CD4-positive, CD25-positive, alpha-beta regulatory T cell (primary cell): ENCODE results near the gene CTTN. TPM values are rescaled to one million over a fixed set of nuclear protein-coding genes. Genes with fewer than 3 reads are reported as not detected.

Experiments used
- ATAC-seq, 2 donors: fragments of 150-1000 bp; cut with Tn5 transposase; one replicate each; pipeline ENCODE4 v1.10.0; 2021; ENCODE audit warnings: low read depth in 2 of 2, moderate number of reproducible peaks in 2 of 2, moderate library complexity in 1 of 2
- DNase-seq, 3 donors: peaks; one replicate each; pipeline versions ENCODE4 v3.0.0 to v3.0.0-alpha.2; 2012 to 2022; ENCODE audit warnings: mixed read lengths in 1 of 3
- H3K27ac ChIP-seq: one replicate; pipeline ENCODE4 v1.7.0; 2013; ENCODE audit warnings: mild to moderate bottlenecking, low read length; ENCODE audit not compliant: insufficient read depth, poor library complexity, severe bottlenecking
- H3K27me3 ChIP-seq: one replicate; pipeline ENCODE4 v1.7.0; 2013; ENCODE audit warnings: low read length; ENCODE audit not compliant: control insufficient read depth, insufficient read depth
- H3K36me3 ChIP-seq: one replicate; pipeline ENCODE4 v1.7.0; 2013; ENCODE audit warnings: mild to moderate bottlenecking, low read length, moderate library complexity; ENCODE audit not compliant: control insufficient read depth, insufficient read depth
- H3K4me1 ChIP-seq: 2 replicates; pipeline ENCODE4 v1.7.0; 2013; ENCODE audit warnings: mild to moderate bottlenecking, low read length; ENCODE audit not compliant: insufficient read depth, control insufficient read depth, poor library complexity, severe bottlenecking
- H3K4me3 ChIP-seq: one replicate; pipeline ENCODE4 v1.7.0; 2013; ENCODE audit warnings: low read depth, mild to moderate bottlenecking, low read length, moderate library complexity
- H3K9me3 ChIP-seq, 2 experiments: 1 replicate in 1 of 2; 2 replicates in 1 of 2; pipeline ENCODE4 v1.7.0; 2013; ENCODE audit warnings: low read length in 2 of 2, mild to moderate bottlenecking in 1 of 2, moderate library complexity in 1 of 2; ENCODE audit not compliant: control insufficient read depth in 2 of 2
- H3K27ac Mint-ChIP-seq, 3 donors: one replicate each; pipeline ENCODE4 v1.8.0; 2020 to 2022; ENCODE audit warnings: mild to moderate bottlenecking in 3 of 3, mixed read lengths in 3 of 3, moderate library complexity in 2 of 3
- H3K27me3 Mint-ChIP-seq: one replicate; pipeline ENCODE4 v1.8.0; 2022; ENCODE audit warnings: mild to moderate bottlenecking, mixed read lengths
- H3K36me3 Mint-ChIP-seq: one replicate; pipeline ENCODE4 v1.8.0; 2020; ENCODE audit warnings: mixed read lengths
- H3K4me1 Mint-ChIP-seq, 4 donors: one replicate each; pipeline ENCODE4 v1.8.0; 2020 to 2022; ENCODE audit warnings: mixed read lengths in 4 of 4, mild to moderate bottlenecking in 1 of 4
- H3K4me3 Mint-ChIP-seq, 4 donors: one replicate each; pipeline ENCODE4 v1.8.0; 2020 to 2022; ENCODE audit warnings: mild to moderate bottlenecking in 4 of 4, mixed read lengths in 4 of 4, moderate library complexity in 3 of 4
- H3K9me3 Mint-ChIP-seq, 7 donors: one replicate each; pipeline ENCODE4 v1.8.0; 2020 to 2022; ENCODE audit warnings: mixed read lengths in 7 of 7, mild to moderate bottlenecking in 3 of 7, moderate library complexity in 2 of 7
- polyA plus RNA-seq, 4 donors: library from polyadenylated mRNA; unstranded; fragments of 300-500 nt; fragmentation: Illumina TruSeq; gene quantifications; one replicate each; pipeline ENCODE4 v1.2.3, GENCODE V29; 2021
- total RNA-seq: library from RNA; stranded (reverse); gene quantifications from one replicate; pipeline ENCODE4 v1.2.3, GENCODE V29; 2022

The CTTN gene
- total and polyA plus RNA-seq, 5 donors from 2014 or later = 0.37 to 5.4 TPM; not detected in 3

GRCh38 chr11:70471254-70471653, 72.9 kb downstream of the CTTN start:
- Mint-ChIP-seq H3K4me3 (no peak overlapping the region), H3K27me3 (no peaks in the 10 kb centered on the region), H3K9me3 (no peaks in the 10 kb centered on the region), H3K4me1 (no peaks in the 10 kb centered on the region), H3K27ac (no peak overlapping the region), H3K36me3 (no peaks in the 10 kb centered on the region)
- Histone ChIP-seq H3K9me3 (no peaks in the 10 kb centered on the region), H3K27ac (no peak overlapping the region), H3K36me3 (no peaks in the 10 kb centered on the region), H3K27me3 (no peaks in the 10 kb centered on the region), H3K4me1 (no peaks in the 10 kb centered on the region), H3K4me3 (no peak overlapping the region)
- DNase-seq (peak in 1 of 3 donors; percentile 16), ATAC-seq (no peak)

DNA sequence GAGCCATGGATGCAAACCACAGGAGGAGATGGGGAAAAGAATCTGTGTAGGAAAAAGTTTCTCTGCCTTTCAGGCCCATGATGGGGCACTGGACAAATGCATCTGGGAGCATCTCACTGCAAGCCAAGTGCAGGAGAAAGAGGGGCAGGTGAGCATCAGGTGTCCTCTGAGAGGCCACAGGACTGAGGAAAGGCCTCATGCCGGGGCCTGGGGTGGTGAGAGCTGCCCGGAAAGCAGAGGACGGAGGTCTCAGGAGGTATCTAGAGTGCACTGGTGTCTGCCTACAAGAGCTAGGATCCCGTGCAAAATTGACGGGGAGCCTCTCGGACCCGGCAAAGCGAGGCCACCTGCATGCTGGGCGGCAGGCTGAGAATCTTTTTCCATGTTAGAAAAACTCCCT, 73.9 kb downstream of the CTTN start:
- DNase-seq (no peak), ATAC-seq (no peak)
- no peaks in the 10 kb centered on the region for H3K36me3 Mint-ChIP-seq
- H3K4me1 ChIP-seq = no peaks in the 10 kb centered on the region
- no peaks in the 10 kb centered on the region for H3K36me3 ChIP-seq
- no peak overlapping the region for H3K27ac Mint-ChIP-seq
- H3K27me3 Mint-ChIP-seq = no peaks in the 10 kb centered on the region
- H3K4me3 ChIP-seq = no peak overlapping the region
- no peaks in the 10 kb centered on the region for H3K27me3 ChIP-seq
- H3K27ac ChIP-seq = no peak overlapping the region
- no peaks in the 10 kb centered on the region for H3K9me3 ChIP-seq
- no peaks in the 10 kb centered on the region for H3K9me3 Mint-ChIP-seq
- no peaks in the 10 kb centered on the region for H3K4me1 Mint-ChIP-seq
- no peak overlapping the region for H3K4me3 Mint-ChIP-seq

DNA sequence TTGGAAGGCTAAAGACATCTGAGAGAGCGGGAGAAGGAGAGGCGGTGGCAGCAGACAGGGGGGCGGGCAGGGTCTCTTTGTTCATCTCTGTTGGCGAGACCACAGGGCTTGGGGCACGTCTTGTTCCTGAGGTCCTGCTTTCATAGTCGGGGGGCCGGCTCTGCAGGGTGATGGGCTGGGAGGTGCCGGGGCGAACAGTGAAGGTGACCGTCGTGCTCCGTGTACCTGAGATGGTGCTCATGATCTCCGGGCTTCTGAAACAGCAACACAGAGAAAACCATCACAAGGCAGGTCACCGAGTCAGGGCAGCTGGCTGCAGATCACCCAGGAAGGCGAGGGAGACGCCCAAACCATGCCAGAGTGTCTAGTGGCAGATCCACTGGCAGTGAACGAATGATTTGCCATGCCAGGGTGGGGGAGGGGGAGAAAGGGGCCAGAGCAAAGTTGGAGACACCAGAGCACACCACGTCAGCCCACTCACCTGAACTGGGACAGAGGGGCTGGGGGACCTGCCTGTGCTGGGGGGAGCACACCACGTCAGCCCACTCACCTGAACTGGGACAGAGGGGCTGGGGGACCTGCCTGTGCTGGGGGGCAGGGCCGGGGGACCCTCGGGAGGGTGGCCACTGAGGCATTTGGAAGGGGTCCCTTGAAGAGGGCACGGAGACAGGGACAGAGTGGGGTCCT, 75.0 kb downstream of the CTTN start:
- Mint-ChIP-seq H3K27me3 (no peaks in the 10 kb centered on the region), H3K9me3 (no peaks in the 10 kb centered on the region), H3K27ac (no peak overlapping the region), H3K4me3 (no peak overlapping the region), H3K36me3 (no peaks in the 10 kb centered on the region), H3K4me1 (no peaks in the 10 kb centered on the region)
- ATAC-seq (no peak), DNase-seq (no peak)
- no peaks in the 10 kb centered on the region for H3K9me3 ChIP-seq
- H3K36me3 ChIP-seq = no peaks in the 10 kb centered on the region
- no peak overlapping the region for H3K4me3 ChIP-seq
- H3K27ac ChIP-seq = no peak overlapping the region
- no peaks in the 10 kb centered on the region for H3K4me1 ChIP-seq
- H3K27me3 ChIP-seq = no peaks in the 10 kb centered on the region

- Histone ChIP-seq H3K27ac (no peak overlapping the region), H3K4me1 (no peaks in the 10 kb centered on the region), H3K9me3 (no peaks in the 10 kb centered on the region), H3K36me3 (no peaks in the 10 kb centered on the region), H3K4me3 (no peak overlapping the region), H3K27me3 (no peaks in the 10 kb centered on the region)
- H3K9me3 Mint-ChIP-seq = no peaks in the 10 kb centered on the region
- H3K27ac Mint-ChIP-seq = no peak overlapping the region
- H3K36me3 Mint-ChIP-seq = no peaks in the 10 kb centered on the region
- H3K27me3 Mint-ChIP-seq = peaks cover 2% of the 10 kb centered on the region
- H3K4me1 Mint-ChIP-seq = no peaks in the 10 kb centered on the region
- H3K4me3 Mint-ChIP-seq = no peak overlapping the region
- no peak for DNase-seq
- ATAC-seq = no peak
Observed at GRCh38 chr11:70473873-70474690, 75.8 kb downstream of the CTTN start.

GRCh38 chr11:70474710-70475109, 76.4 kb downstream of the CTTN start:
- Mint-ChIP-seq H3K27ac (no peak overlapping the region), H3K4me1 (no peaks in the 10 kb centered on the region), H3K36me3 (no peaks in the 10 kb centered on the region), H3K9me3 (no peaks in the 10 kb centered on the region), H3K27me3 (peaks cover 4% of the 10 kb centered on the region), H3K4me3 (no peak overlapping the region)
- DNase-seq (no peak), ATAC-seq (no peak)
- Histone ChIP-seq H3K27me3 (no peaks in the 10 kb centered on the region), H3K27ac (no peak overlapping the region), H3K9me3 (no peaks in the 10 kb centered on the region), H3K4me1 (no peaks in the 10 kb centered on the region), H3K36me3 (no peaks in the 10 kb centered on the region), H3K4me3 (no peak overlapping the region)

DNA sequence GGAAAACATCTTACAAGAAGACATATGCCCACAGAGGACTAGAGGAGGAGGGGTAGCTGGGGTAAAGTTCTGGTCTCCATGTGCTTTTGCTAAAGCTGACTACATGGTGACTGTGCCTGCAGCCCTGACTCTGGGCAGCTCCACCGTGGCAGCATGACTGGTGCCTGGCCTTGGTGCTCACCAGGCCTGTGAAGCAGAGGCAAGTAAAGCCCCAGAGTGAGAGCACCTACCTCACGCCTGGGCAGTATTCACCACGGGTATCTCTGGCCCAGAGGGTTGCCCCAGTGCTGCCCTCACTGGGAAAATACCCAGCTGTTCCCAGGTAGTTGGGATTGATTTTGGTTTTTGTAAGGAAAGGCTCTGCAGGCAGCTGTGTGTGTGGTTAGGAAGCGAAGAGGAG, 78.3 kb downstream of the CTTN start:
- ATAC-seq (no peak), DNase-seq (no peak)
- Histone ChIP-seq H3K27me3 (no peaks in the 10 kb centered on the region), H3K36me3 (no peaks in the 10 kb centered on the region), H3K4me1 (no peaks in the 10 kb centered on the region), H3K9me3 (no peaks in the 10 kb centered on the region), H3K27ac (no peak overlapping the region), H3K4me3 (no peak overlapping the region)
- Mint-ChIP-seq H3K27ac (no peak overlapping the region), H3K4me1 (no peaks in the 10 kb centered on the region), H3K36me3 (no peaks in the 10 kb centered on the region), H3K27me3 (peaks cover 4% of the 10 kb centered on the region), H3K4me3 (no peak overlapping the region), H3K9me3 (no peaks in the 10 kb centered on the region)

- Mint-ChIP-seq H3K27me3 (peaks cover 4% of the 10 kb centered on the region), H3K4me1 (no peaks in the 10 kb centered on the region), H3K36me3 (no peaks in the 10 kb centered on the region), H3K4me3 (no peak overlapping the region), H3K9me3 (no peaks in the 10 kb centered on the region), H3K27ac (no peak overlapping the region)
- Histone ChIP-seq H3K4me3 (no peak overlapping the region), H3K27me3 (no peaks in the 10 kb centered on the region), H3K4me1 (no peaks in the 10 kb centered on the region), H3K9me3 (no peaks in the 10 kb centered on the region), H3K27ac (no peak overlapping the region), H3K36me3 (no peaks in the 10 kb centered on the region)
- ATAC-seq = no peak
- no peak for DNase-seq
Observed at GRCh38 chr11:70477176-70477575, 78.8 kb downstream of the CTTN start.

DNA sequence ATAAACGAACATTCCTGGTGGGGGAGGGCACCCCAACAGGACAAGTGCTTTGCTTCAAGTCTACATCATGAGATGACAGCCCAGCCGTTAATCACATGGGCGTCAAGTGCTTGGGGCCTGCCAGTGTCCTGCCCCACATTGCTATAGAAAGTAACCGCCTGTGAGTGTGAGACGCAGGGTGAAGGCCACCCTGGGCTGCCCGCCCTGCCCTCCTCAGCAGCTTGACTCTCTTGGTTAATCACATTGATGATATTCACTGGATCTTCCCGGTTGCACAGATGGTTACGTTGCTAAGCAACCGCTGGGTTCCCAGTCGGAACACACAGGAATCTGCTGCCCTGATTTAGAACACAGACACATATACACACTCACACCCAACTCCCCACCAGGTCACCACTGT, 79.3 kb downstream of the CTTN start:
- H3K27me3 Mint-ChIP-seq = peaks cover 4% of the 10 kb centered on the region
- no peaks in the 10 kb centered on the region for H3K4me1 ChIP-seq
- no peaks in the 10 kb centered on the region for H3K4me1 Mint-ChIP-seq
- no peak overlapping the region for H3K27ac ChIP-seq
- no peaks in the 10 kb centered on the region for H3K9me3 Mint-ChIP-seq
- no peaks in the 10 kb centered on the region for H3K27me3 ChIP-seq
- no peak overlapping the region for H3K4me3 Mint-ChIP-seq
- H3K36me3 ChIP-seq = no peaks in the 10 kb centered on the region
- DNase-seq = no peak
- no peak overlapping the region for H3K27ac Mint-ChIP-seq
- no peak for ATAC-seq
- H3K9me3 ChIP-seq = no peaks in the 10 kb centered on the region
- no peak overlapping the region for H3K4me3 ChIP-seq
- no peaks in the 10 kb centered on the region for H3K36me3 Mint-ChIP-seq
